SH-SY5Y (cell line): ENCODE results near the gene STEAP3.

Experiments used
- GATA2 ChIP-seq: IDR thresholded peaks from 2 replicates; pipeline ENCODE4 v1.6.1; 2011; ENCODE audit warnings: mild to moderate bottlenecking, low read depth, low read length
- GATA3 ChIP-seq: IDR thresholded peaks from 2 replicates; pipeline ENCODE4 v1.6.1; 2011; ENCODE audit warnings: low read depth, mild to moderate bottlenecking, low read length, moderate library complexity

The STEAP3 gene, protein sequence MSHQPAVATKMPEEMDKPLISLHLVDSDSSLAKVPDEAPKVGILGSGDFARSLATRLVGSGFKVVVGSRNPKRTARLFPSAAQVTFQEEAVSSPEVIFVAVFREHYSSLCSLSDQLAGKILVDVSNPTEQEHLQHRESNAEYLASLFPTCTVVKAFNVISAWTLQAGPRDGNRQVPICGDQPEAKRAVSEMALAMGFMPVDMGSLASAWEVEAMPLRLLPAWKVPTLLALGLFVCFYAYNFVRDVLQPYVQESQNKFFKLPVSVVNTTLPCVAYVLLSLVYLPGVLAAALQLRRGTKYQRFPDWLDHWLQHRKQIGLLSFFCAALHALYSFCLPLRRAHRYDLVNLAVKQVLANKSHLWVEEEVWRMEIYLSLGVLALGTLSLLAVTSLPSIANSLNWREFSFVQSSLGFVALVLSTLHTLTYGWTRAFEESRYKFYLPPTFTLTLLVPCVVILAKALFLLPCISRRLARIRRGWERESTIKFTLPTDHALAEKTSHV

DNA sequence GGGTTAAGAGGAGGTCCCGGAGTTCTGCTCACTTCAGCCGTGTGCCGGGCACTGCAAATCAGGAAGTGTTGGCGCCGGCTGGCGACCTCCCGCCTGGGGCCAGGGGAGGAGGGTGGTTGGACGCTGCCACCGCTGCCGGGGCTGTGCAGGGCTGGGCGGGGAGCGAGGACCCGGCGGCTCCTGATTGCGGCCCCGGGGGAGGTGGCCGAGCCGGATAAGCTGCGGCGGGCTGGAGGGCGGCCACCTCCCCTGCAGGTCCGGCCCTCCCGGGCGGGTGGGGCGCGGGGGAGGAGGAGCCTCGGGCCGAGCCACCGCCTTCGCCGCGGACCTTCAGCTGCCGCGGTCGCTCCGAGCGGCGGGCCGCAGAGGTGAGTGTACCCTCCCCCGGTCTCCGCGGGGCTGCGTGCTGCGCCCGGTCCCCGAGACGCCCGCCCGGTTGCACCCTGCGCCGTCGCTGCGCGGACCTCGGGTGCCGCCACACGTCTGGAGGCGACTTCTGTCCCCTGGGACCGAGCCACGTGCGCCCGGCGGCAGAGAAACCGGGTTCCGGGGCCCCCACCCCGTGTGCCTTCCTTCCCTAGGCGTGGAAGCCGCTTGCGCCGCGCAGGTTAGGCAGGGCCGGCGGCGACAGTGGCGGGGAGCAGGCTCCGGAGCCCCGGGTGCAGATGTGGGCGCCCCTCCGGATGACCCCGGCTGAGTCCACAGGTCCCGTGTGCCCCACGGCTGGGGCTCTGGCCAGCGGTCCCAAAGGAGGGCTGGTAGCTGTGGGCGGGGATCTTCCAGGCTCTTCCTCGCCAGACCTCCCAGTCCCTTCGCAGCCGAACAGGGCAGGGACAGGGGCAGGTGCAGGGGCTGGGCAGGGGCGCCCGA, at the start of gene STEAP3:
Gene STEAP3, plus strand, starts transcription at position 314 of the 870 bp plus-strand sequence. CDS start 7,179 bp downstream, outside the sequence.
- no peak for TF ChIP-seq GATA3
- TF ChIP-seq GATA2, result no peak

DNA sequence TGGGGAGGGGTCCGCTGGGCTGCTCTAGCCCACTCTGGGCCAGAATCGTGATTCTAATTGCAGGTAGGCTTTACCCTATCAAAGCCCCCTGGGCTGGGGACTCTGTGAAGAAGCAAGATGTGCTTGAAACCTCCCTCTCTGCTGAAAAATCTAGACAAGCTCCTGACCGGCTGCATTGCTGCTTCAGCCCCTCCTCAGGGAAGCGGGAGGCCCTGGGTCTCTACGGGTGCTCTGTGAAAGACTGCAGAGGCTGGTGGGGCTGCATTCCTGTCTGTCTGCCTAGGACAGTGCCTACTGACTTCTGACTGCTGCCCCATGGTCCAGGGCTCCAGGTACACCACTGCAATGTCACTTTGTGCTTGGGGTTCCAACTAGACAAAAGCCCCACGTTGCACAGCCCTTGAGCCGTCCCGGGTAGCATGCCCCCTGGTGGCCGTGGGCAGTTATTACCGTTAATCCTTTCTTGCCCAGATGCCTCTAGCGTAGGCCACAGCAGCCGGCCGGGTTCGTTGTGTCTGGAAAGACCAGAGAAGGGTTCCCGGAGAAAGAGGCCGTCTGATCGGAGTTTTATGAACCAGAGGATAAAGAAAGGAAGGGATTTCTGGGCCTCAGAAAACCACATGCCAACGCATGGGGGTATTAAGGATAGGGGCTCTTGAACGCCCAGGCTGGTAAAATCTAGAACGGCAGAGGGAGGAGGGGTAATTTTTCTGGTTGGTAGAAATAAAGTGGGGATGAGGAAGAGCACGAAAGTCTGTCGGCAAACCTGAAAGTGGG, 49.2 kb upstream of the STEAP3 start:
- no peak for TF ChIP-seq GATA2
- no peak for TF ChIP-seq GATA3

DNA sequence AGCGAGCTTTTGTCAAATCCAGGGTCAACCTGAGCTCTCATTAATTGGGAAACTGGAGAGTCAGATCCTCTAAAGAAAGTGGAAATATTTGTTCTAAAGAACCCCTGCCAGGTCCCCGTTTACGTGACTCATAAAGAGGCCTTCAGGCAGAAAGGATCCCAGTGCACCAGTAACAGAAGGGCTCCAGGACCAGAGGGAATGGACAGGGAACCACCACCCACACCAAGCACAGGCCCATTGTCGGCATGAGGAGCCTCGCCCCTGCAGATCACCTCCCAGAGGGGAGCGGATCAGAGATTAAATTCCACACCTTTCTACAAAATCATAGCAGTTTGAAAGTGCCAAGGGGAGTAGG, 48.7 kb upstream of the STEAP3 start:
- TF ChIP-seq GATA3 (no peak), GATA2 (no peak)

DNA sequence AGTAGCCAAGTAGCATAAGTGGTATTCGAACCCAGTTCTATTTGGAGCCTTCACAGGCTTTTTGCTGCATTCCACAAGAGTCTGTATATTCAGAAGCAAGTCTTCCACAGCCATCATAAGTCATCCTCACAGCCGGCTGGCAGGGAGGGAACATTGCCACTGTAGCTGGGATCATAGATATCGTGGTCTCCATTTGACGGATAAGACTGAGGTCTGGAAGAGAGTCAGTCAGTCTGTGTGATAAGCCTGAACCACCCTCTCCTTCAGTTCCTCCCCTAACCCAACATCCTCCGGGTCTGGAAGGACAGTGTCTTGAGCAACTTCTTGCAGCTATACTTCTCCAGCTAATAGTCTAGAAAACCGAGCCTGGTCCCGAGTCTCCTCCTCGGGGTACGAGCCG, 48.1 kb upstream of the STEAP3 start:
- TF ChIP-seq GATA3, result no peak
- no peak for TF ChIP-seq GATA2

DNA sequence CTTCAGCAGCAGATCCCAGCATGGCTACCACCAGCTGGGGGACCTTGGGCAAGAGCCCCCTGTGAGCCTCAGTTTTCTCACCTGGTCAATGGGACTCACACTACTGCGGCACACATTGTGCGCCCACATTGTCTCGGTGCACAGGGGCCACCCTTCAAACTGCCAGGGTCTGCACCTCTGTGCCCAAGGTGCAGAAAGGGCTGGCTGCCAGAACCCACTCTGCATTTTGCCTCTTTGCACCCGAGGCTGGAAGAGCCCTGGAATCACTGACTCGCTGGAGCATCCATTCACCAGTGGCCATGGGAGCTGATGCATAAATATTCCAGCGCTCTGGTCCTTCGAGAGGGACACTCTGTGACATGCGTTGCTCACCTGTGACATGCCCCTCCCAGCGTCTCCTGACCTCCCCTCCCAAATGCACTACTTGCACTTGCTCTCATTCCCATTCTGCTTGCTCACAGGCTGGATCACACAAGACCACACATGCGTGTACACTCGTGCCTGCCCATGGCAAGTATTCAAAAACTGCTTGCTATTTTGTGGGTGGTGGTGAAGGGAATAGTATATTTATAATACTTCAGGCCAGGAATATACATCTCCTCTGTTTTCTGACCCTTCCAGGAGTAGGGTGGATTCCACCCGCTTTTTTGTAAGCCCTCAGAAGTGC, 46.3 kb upstream of the STEAP3 start:
- TF ChIP-seq GATA3 (no peak), GATA2 (no peak)

DNA sequence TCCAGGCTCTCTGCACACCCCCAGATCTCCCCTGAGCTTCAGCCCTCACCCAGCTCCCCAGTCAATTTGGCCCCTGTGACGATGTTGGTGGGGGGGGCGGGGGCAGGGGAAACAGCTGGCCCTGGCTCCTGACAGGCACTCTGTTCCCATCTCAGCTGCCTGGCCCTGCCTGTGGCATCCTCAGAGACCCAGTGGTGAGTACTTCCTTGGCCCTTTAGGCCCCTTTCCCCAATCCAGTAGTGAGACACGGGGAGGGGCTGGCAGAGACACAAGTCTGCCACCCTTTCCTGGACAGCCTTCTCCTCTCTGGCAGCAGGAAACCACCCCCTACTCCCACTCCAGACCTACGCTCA, 45.8 kb upstream of the STEAP3 start:
- TF ChIP-seq GATA3, result no peak
- TF ChIP-seq GATA2, result no peak

DNA sequence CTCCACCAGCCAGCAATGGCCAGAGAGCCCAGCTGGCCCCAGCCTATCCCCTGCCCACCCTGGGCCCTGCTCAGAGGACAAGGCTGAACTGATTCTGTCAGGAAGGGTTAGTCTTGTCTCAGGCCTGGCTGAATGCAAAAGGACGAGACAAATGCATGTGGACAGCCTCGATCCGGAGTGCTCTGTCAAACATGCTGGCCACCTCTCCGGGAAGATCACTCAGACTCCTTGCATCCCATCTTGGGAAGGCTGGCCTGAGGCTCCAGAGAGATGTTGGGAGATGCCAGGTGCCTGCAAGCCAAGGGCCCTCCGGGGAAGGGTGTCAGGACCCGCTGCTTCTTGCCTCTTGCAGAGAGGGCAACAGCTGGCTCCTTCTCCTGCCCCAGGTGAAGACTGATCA, 44.9 kb upstream of the STEAP3 start:
- no peak for TF ChIP-seq GATA3
- no peak for TF ChIP-seq GATA2

DNA sequence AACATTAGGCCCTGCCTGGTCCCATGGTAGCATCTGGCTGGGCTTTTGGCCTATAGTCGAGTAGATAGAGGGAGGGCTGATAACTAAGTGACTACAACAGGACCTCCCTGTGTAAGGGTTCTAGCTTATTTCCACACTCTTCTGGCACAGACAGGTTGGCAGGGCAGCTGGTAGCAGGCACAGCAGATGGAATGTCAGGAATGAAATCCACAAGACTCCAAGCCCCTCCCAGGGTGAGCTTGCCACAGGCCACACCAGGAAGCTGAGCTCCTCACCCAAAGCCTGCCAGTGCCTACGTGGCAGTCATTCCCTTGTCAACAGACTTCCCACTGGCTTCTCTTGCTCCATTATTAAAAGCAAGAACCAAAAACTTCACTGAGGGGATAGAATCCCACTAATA, 44.4 kb upstream of the STEAP3 start:
- TF ChIP-seq GATA3 (no peak), GATA2 (no peak)

DNA sequence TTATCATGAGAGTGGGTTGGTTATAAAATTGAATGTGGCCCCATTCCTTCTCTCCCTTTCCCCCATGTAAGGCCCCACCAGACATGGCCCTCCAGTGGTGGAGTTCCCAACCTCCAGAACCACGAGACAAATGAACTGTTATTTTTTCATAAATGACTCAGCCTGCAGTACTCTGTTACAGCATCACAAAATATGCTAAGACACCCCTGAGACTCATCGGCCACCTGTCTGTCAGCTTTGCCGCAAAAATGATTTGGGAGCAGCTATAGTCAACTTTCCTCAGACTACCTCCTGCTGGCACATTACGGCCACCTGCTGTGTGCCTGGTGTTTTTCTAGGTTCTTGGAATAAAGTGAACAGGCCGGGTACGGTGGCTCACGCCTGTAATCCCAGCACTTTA, 43.6 kb upstream of the STEAP3 start:
- no peak for TF ChIP-seq GATA3
- TF ChIP-seq GATA2, result no peak

DNA sequence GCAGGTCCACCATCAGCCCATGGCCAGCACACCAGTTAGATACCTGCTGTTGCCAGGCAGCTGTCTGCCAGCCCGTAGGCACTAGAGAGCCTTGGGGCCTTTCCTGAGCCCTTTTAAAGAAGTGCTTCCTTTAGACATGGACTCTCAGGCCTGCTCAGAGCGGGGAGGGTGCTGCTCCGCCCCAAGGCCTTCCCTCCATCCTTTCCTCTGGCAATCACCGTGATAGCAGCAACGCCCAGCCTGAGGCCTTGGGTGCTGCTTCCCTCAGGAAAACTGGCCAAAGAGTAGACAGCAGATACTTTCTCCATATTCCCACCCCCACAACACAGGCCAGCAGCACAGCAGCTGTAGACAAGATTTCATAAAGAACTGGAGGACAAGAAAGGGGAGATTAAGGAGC, 42.7 kb upstream of the STEAP3 start:
- no peak for TF ChIP-seq GATA2
- no peak for TF ChIP-seq GATA3

DNA sequence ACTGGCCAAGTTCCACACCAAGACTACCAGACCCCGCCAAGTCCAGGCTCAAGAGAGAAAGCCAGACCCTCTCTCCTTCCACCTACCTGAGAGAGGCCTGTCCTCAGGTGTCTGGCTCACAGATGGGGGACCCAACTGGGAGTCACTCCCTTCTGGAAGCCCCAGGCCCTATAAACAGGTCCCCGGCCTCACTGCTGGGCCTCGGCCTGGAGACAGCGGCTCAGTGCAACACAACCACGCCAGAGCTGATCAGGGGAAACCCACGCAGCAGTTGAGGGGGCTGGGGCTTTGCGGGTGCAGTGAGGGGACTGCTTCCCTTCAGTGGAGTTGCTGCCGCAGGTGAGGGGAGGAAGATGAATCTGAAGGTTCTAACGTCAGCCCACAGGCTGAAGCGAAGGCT, 42.2 kb upstream of the STEAP3 start:
- TF ChIP-seq GATA2, result no peak
- TF ChIP-seq GATA3, result no peak

DNA sequence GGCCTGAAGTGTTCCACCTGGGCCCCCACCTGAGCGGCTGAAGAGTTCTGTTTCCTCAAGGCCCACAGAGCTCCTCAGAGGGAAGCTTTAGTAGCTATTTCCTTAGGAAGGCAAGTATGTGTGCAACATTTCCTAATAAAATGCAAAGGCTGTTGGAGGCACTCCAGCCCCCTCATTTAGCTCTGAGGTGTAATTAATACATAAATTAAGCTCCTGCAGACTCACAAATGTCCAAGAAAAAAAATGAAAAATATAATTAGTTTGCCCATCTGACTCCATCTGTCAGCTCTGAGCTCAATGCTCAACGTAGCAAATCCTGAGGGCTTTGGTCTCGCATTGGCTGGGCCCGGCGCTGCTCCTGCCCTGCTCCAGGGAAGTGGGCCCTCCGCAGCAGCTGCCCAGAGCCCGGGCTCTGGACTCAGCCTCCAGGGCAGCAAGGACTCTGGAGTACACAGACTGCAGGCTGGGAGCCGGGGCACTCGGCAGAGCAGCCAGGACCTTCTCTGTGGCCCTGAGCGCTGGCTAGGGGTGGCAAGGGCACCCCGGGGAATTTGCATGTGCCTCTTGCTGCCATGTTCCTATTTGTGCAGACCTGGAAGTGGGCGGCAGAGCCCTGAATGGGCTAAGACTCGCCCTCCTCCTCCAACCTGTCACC, 41.7 kb upstream of the STEAP3 start:
- no peak for TF ChIP-seq GATA3
- no peak for TF ChIP-seq GATA2

DNA sequence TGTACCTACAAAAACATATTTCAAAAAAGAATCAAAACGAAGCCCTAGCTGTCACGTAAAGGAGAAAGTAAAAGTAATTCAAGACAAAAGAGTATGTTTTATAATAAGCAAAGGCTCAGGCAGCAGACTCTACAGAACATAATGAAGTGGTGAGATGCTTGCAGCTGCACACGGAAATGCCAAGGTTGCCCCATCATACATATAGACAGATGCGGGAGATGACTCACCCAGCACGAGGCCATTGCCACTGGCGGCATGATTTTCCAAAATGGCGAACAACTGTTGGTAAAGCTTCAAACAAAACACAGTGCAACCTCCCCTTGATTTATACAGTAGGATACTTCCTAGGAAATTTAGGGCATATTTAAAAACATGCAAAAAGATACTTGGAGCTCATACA, 39.1 kb upstream of the STEAP3 start:
- TF ChIP-seq GATA3, result no peak
- no peak for TF ChIP-seq GATA2
